ENCODE data around the gene UCP1.
A peak's percentile ranks its signal among the peaks of the same experiment; 100 is the strongest.
"Not testable (repeated sequence)": the region's sequence is repeated elsewhere in the genome, so short reads cannot be mapped to it uniquely, and the experiment has no call there.

Gene UCP1

GRCh38 chr4:140533951-140534480 is 34.7 kb downstream of the UCP1 start:
- no peak for DNase-seq

- no peak for DNase-seq
Observed at GRCh38 chr4:140529434-140529833, 39.3 kb downstream of the UCP1 start.

GRCh38 chr4:140523857-140524742 is 44.7 kb downstream of the UCP1 start, which contains the start of gene ELMOD2:
Gene ELMOD2 (plus strand): TSS chr4:140524168. CDS start chr4:140525429, 1,261 bp downstream.
- DNase-seq = peak; percentile 98

GRCh38 chr4:140523370-140523856 is 45.3 kb downstream of the UCP1 start:
- DNase-seq = no peak

GRCh38 chr4:140515423-140515822 is 53.3 kb downstream of the UCP1 start:
- no peak for DNase-seq

GRCh38 chr4:140513765-140514164 is 55.0 kb downstream of the UCP1 start:
- not testable (repeated sequence) for DNase-seq
